Measurements from ENCODE around the gene TUBB2B.

- TF ChIP-seq CTCF (IDR thresholded peaks at IDR 0.05) (no peak), POLR2A (IDR thresholded peaks at IDR 0.05) (no peak), POLR2AphosphoS5 (IDR thresholded peaks at IDR 0.05) (no peak), EP300 (IDR thresholded peaks at IDR 0.05) (no peak)
These were observed 22.8 kb upstream of the TUBB2B start for GRCh38 chr6:3250231-3250675.

Measured in suprapubic skin (tissue), 4 donors.